D341Med (cell line): ENCODE measurements around the gene NDUFAF5.

ENCODE experiments used
- DNase-seq: peaks from one replicate; pipeline ENCODE4 v3.0.0; 2012; ENCODE audit warnings: low spot score

Gene NDUFAF5

DNA sequence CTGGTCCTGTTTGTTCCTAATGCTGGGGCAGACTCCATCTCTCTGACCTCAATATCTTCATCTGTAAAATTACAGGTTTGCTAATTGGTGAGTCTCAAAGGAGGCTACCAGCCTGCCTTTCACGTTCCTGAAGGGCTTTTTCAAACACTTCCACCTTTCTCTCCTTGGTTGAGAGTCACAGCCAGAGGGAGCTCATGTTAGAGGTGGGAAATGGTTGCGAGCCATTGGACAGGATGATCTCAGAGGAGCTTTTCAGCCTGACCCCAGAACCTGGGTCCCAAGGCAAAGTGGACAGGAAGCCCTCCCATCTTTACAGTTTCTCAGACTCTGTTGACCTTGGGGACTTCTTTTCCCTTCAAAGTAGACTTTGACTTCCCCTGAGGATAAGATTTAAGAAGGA lies 37.6 kb downstream of the NDUFAF5 start:
- no peak for DNase-seq

GRCh38 chr20:13824459-13824858 lies 39.6 kb downstream of the NDUFAF5 start:
- DNase-seq, result no peak

- DNase-seq, result no peak
These were observed 40.6 kb downstream of the NDUFAF5 start for GRCh38 chr20:13825465-13825864.

DNA sequence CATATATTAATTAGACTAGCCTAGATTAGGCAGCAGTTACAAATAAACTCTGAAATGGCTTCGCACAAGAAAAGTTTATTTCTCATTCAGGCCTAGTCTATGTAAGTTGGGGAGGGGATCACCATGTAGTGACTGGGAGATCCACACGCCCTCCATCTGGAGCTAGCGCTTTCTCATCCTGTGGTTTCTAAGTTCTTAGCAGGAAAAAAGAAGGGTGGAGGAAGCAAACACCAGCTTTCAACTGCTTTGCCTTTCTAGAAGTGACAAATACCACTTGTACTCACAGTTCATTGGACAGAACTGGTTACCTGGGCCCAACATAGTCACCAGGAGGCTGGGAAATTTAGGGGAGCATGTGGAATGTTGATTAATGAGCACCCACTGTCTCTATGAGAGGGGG lies 46.6 kb downstream of the NDUFAF5 start:
- DNase-seq, result no peak

- no peak for DNase-seq
These were observed 53.8 kb downstream of the NDUFAF5 start for GRCh38 chr20:13838664-13839063.

GRCh38 chr20:13839421-13840092 lies 54.7 kb downstream of the NDUFAF5 start:
- DNase-seq, result peak; percentile 57

GRCh38 chr20:13840093-13840465 lies 55.3 kb downstream of the NDUFAF5 start:
- peak; percentile 46 for DNase-seq

- peak; percentile 57 for DNase-seq
These were observed 56.4 kb downstream of the NDUFAF5 start for GRCh38 chr20:13841206-13841605.

DNA sequence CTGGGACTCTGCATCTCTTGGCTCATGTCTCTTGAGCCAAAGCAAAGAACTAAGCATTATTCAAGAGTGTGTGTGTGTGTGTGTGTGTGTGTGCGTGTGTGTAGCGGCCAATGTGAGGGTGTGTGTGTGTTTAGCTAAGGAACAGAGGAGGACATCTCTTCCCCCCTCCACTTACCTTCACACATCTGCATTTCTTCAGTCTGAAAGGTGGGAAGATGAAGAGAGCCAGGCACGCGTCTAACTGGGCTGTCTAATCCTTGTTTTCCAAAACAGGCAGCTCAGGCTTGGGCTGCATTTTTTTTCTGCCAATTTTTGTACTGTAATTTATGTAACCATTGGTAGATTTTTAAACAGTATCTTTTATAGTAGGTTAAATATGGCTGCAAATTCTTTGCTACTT lies 59.5 kb downstream of the NDUFAF5 start:
- no peak for DNase-seq

- DNase-seq, result no peak
These were observed 66.5 kb downstream of the NDUFAF5 start for GRCh38 chr20:13851279-13851678.

DNA sequence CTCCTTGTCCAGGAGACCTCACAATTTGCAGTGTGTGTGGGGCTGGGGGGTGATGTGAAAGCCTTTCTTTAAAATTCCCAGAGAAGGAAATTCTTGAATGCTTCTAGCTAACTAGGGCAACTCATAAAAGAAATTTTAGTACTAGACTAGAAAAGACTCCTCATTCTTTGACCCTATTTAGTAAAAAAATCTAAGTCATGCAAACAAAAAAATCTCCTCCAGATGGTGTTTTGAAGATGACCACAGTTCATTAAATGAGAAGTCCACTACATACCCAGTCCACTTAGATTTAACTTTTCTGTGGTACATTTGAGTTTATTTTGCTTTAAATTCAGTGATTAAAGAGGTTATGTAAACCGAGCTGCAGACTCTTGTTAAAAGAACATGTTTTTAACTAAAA lies 67.5 kb downstream of the NDUFAF5 start:
- no peak for DNase-seq

DNA sequence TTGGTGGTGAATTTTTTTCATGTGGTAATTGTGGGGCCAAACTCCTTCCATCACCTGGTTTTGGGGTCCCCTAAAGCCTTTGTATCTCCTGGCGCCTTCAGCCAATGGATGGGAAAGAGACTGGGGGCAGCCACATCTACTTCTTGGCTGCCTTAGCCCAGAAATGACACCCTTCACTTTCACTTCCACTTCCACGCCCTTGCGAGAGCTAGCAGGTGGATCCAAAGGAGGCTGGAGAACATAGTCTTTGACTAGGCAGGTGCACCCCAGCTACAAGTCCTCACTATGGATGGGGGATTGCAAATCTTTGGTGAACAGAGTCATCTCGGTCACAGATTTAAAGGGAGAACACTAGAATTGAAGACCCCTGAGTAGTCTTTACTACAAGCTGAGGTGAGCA lies 70.8 kb downstream of the NDUFAF5 start:
- no peak for DNase-seq

GRCh38 chr20:13856354-13856753 lies 71.5 kb downstream of the NDUFAF5 start:
- no peak for DNase-seq

- DNase-seq, result no peak
These were observed 72.5 kb downstream of the NDUFAF5 start for GRCh38 chr20:13857304-13857703.

GRCh38 chr20:13857961-13858360 lies 73.1 kb downstream of the NDUFAF5 start:
- DNase-seq, result no peak

DNA sequence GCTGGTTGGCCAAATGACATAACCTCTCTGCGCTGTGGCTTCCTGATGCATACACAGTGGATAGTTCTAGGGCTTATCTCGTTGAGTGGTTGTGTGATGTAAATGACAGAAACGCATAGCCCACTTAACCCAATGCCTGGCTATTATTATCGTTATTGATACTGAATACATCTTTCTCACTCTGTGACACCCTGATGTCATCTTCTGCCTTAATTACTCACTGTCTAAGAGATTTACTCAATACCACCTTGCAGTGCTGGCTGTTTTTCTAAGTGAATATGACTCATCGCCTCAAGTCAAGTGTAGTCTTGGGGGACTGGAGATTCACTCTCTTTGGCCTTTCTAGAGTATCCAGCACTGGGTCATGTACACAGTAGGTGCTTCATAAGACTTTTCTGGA lies 73.6 kb downstream of the NDUFAF5 start:
- DNase-seq, result no peak

DNA sequence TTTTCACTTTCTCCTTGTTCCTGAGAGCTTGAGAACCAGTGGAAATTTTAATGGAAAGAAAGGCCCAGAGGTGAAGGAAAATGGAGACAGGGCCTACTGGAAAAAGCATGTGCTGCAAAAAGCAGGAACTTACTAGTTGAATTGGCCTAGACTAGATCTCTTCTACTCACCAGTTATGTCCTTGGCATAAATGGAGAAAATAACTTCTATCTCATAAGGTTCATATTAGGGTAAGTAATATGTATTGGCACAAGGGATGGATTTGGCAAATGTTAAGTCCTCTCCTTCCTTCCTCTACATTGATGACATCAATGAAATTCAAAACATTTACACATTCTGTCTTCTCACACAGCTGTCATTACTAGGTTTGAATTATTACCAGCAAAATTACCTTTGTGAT lies 74.0 kb downstream of the NDUFAF5 start:
- DNase-seq, result no peak

- DNase-seq, result no peak
These were observed 77.4 kb downstream of the NDUFAF5 start for GRCh38 chr20:13862245-13862644.

DNA sequence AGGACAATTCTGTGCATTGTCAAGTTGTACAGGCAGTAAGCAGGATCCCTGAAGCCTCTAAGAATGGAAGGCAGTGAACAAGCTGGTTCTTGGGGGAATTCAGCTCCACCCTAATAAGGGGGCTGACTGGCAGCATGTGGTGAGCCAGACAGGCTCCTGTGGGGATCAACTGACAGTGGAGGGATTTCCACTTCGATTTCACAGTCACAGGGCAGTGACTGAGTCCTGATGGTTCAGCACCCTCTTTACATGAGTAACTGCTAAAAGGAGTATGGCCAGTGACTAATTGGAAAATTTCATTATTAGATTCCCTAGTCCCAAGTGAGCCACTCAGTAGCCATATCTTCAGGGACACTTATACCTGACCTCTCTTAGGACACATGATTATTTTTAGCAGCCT lies 78.4 kb downstream of the NDUFAF5 start:
- DNase-seq, result no peak

DNA sequence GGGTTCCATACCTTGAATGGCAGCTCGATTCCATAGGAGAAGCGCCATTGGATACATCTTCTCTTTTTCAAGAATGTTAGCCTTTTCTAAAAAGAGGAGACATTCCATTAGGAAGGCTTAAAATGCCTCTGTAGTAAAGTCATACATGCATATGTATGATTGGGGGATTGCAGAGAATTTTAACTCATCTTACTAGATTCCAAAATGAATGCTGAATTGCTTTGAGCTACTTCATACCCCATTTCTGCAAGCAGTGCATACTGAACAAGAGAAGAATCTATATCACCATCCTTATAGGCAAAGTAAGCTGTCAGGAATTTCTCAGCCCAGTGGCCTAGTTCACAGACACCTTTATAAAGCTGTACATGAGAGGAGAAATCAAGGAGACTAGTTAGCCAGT lies 80.3 kb downstream of the NDUFAF5 start:
- no peak for DNase-seq

GRCh38 chr20:13865791-13866351 lies 81.0 kb downstream of the NDUFAF5 start:
- peak; percentile 31 for DNase-seq

GRCh38 chr20:13868331-13868730 lies 83.5 kb downstream of the NDUFAF5 start:
- DNase-seq, result no peak

GRCh38 chr20:13870170-13870748 lies 85.4 kb downstream of the NDUFAF5 start:
- no peak for DNase-seq
